ENCODE results near the gene TMEM141. TPM values are rescaled to one million over a fixed set of nuclear protein-coding genes. Genes with fewer than 3 reads are reported as not detected.

The TMEM141 gene
- polyA plus RNA-seq, 1 donor (not counting 4 experiments of a cell fraction or from before 2014, with no cell fraction given), result 85.5 TPM

GRCh38 chr9:136746155-136746490 lies 45.0 kb upstream of the TMEM141 start:
- Histone ChIP-seq H3K4me3 (ENCODE audit: control insufficient read depth in 2 of 3, extremely low read depth in 1 of 3, insufficient read depth in 2 of 3, low read depth in 1 of 3, low read length in 3 of 3) (no peak overlapping the region), H3K27me3 (ENCODE audit: control insufficient read depth, extremely low read depth, insufficient read depth, low read length) (peaks cover 40% of the 10 kb centered on the region), H3K9me1 (ENCODE audit: control insufficient read depth, extremely low read depth, insufficient read depth, low read length) (no peaks in the 10 kb centered on the region), H3K4me2 (ENCODE audit: control insufficient read depth, extremely low read depth, insufficient read depth, low read depth, low read length) (no peak overlapping the region), H3K36me3 (ENCODE audit: control insufficient read depth in 2 of 2, extremely low read depth in 1 of 2, insufficient read depth in 2 of 2, low read length in 2 of 2) (no peaks in the 10 kb centered on the region), H4K20me1 (ENCODE audit: control insufficient read depth, extremely low read depth, insufficient read depth, low read length) (no peaks in the 10 kb centered on the region), H3K9ac (ENCODE audit: control insufficient read depth, extremely low read depth, insufficient read depth, low read length) (no peak overlapping the region), H3K4me1 (ENCODE audit: control insufficient read depth, extremely low read depth, insufficient read depth, low read length) (no peaks in the 10 kb centered on the region), H3K79me2 (ENCODE audit: control insufficient read depth, insufficient read depth, low read length) (no peaks in the 10 kb centered on the region), H3K27ac (ENCODE audit: control insufficient read depth, insufficient read depth, low read length) (no peak overlapping the region), H3K9me3 (ENCODE audit: control insufficient read depth, low read depth, low read length) (no peaks in the 10 kb centered on the region), H2AFZ (ENCODE audit: control insufficient read depth, low read length) (no peak overlapping the region)
- dilution Hi-C loops (cut with MboI; ENCODE audit: extremely low pct_ligation_motif_present, low sequenced_read_pairs), result no loop called here
- TF ChIP-seq EZH2 (IDR thresholded peaks at IDR 0.05; ENCODE audit: low read length), result no peak
- TF ChIP-seq CTCF (optimal IDR thresholded peaks at IDR 0.05 in 1 of 3, IDR thresholded peaks at IDR 0.05 in 1 of 3, conservative IDR thresholded peaks at IDR 0.05 in 1 of 3; ENCODE audit: extremely low read depth in 1 of 3, insufficient read depth in 2 of 3, low read length in 3 of 3), result no peak
- FAIRE-seq (no peak), DNase-seq (ENCODE audit: low read depth, low spot score) (no peak)

GRCh38 chr9:136746621-136747020 lies 44.5 kb upstream of the TMEM141 start:
- no peaks in the 10 kb centered on the region for H3K79me2 ChIP-seq (ENCODE audit: control insufficient read depth, insufficient read depth, low read length)
- H2AFZ ChIP-seq (ENCODE audit: control insufficient read depth, low read length), result no peak overlapping the region
- no peak for DNase-seq (ENCODE audit: low read depth, low spot score)
- FAIRE-seq, result no peak
- no peak for TF ChIP-seq CTCF (optimal IDR thresholded peaks at IDR 0.05 in 1 of 3, IDR thresholded peaks at IDR 0.05 in 1 of 3, conservative IDR thresholded peaks at IDR 0.05 in 1 of 3; ENCODE audit: extremely low read depth in 1 of 3, insufficient read depth in 2 of 3, low read length in 3 of 3)
- TF ChIP-seq EZH2 (IDR thresholded peaks at IDR 0.05; ENCODE audit: low read length), result no peak
- no peaks in the 10 kb centered on the region for H4K20me1 ChIP-seq (ENCODE audit: control insufficient read depth, extremely low read depth, insufficient read depth, low read length)
- no peaks in the 10 kb centered on the region for H3K9me1 ChIP-seq (ENCODE audit: control insufficient read depth, extremely low read depth, insufficient read depth, low read length)
- H3K27ac ChIP-seq (ENCODE audit: control insufficient read depth, insufficient read depth, low read length), result no peak overlapping the region
- H3K27me3 ChIP-seq (ENCODE audit: control insufficient read depth, extremely low read depth, insufficient read depth, low read length), result peaks cover 35% of the 10 kb centered on the region
- no peak overlapping the region for H3K4me2 ChIP-seq (ENCODE audit: control insufficient read depth, extremely low read depth, insufficient read depth, low read depth, low read length)
- dilution Hi-C loops (cut with MboI; ENCODE audit: extremely low pct_ligation_motif_present, low sequenced_read_pairs), result no loop called here
- H3K9me3 ChIP-seq (ENCODE audit: control insufficient read depth, low read depth, low read length), result no peaks in the 10 kb centered on the region
- no peak overlapping the region for H3K4me3 ChIP-seq (ENCODE audit: control insufficient read depth in 2 of 3, extremely low read depth in 1 of 3, insufficient read depth in 2 of 3, low read depth in 1 of 3, low read length in 3 of 3)
- H3K9ac ChIP-seq (ENCODE audit: control insufficient read depth, extremely low read depth, insufficient read depth, low read length), result no peak overlapping the region
- H3K4me1 ChIP-seq (ENCODE audit: control insufficient read depth, extremely low read depth, insufficient read depth, low read length), result no peaks in the 10 kb centered on the region
- no peaks in the 10 kb centered on the region for H3K36me3 ChIP-seq (ENCODE audit: control insufficient read depth in 2 of 2, extremely low read depth in 1 of 2, insufficient read depth in 2 of 2, low read length in 2 of 2)
